Brain pericyte (primary cell): Measurements from ENCODE around the gene DOK7.
A peak's percentile ranks its signal among the peaks of the same experiment; 100 is the strongest.

ENCODE experiments used
- DNase-seq: peaks from one replicate; pipeline ENCODE4 v3.0.0-alpha.2; 2012; ENCODE audit warnings: low read depth, low spot score

DOK7 gene

GRCh38 chr4:3475041-3475712 lies 12.1 kb downstream of the DOK7 start:
- DNase-seq, result no peak

- DNase-seq, result no peak
Measured at GRCh38 chr4:3475713-3476260, 12.7 kb downstream of the DOK7 start.

- no peak for DNase-seq
Measured at GRCh38 chr4:3476341-3476747, 13.2 kb downstream of the DOK7 start.

- no peak for DNase-seq
Measured at GRCh38 chr4:3476936-3477749, 14.0 kb downstream of the DOK7 start.

GRCh38 chr4:3477750-3478430 lies 14.8 kb downstream of the DOK7 start:
- DNase-seq, result no peak

GRCh38 chr4:3478446-3479357 lies 15.6 kb downstream of the DOK7 start:
- DNase-seq, result no peak

GRCh38 chr4:3479358-3480101 lies 16.4 kb downstream of the DOK7 start:
- no peak for DNase-seq

- peak; percentile 47 for DNase-seq
Measured at GRCh38 chr4:3480528-3481112, 17.5 kb downstream of the DOK7 start.

GRCh38 chr4:3481113-3481531 lies 18.0 kb downstream of the DOK7 start:
- no peak for DNase-seq

- DNase-seq, result no peak
Measured at GRCh38 chr4:3481783-3482393, 18.8 kb downstream of the DOK7 start.

- DNase-seq, result no peak
Measured at GRCh38 chr4:3482707-3483106, 19.6 kb downstream of the DOK7 start.

- DNase-seq, result no peak
Measured at GRCh38 chr4:3483471-3483921, 20.4 kb downstream of the DOK7 start.

GRCh38 chr4:3484057-3484973 lies 21.2 kb downstream of the DOK7 start:
- DNase-seq, result no peak

GRCh38 chr4:3485011-3485791 lies 22.1 kb downstream of the DOK7 start:
- DNase-seq, result no peak

GRCh38 chr4:3485886-3486540 lies 22.9 kb downstream of the DOK7 start:
- no peak for DNase-seq

GRCh38 chr4:3486541-3487540 lies 23.7 kb downstream of the DOK7 start:
- no peak for DNase-seq
